SW480 (cell line): ENCODE measurements around the gene GPR25.

Experiments used
- DNase-seq: peaks from one replicate; pipeline ENCODE4 v3.0.0-alpha.2; 2016; ENCODE audit warnings: low spot score

Gene GPR25, protein sequence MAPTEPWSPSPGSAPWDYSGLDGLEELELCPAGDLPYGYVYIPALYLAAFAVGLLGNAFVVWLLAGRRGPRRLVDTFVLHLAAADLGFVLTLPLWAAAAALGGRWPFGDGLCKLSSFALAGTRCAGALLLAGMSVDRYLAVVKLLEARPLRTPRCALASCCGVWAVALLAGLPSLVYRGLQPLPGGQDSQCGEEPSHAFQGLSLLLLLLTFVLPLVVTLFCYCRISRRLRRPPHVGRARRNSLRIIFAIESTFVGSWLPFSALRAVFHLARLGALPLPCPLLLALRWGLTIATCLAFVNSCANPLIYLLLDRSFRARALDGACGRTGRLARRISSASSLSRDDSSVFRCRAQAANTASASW

DNA sequence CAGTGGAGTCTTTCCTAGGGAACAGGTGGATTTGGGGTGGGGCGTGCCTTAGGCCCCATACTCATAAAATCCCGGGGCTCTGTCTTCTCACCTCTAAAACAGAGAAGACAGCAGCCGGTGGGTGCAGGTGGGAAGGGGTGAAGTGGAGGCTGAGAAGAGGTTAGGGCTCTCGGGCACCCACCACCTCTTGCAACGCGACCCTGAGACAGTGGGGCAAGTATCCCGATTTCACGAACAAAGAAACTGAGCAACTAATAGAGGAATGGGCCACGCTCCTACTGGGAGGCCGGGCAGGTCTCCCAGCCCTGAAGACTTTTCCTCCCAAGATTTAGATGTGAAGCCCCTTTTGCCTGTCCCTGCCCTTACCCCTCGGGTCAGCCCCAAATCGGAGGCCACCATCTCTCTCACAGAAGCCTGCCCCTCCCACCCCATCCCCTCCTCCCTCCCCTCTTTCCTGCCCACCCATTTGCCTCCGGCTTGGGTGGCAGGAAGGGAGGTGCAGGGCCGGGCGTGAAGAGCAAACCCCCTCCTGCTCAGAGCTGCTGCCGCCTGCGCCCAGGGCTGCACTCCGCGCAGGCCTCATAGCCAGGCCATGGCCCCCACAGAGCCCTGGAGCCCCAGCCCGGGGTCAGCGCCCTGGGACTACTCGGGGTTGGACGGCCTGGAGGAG lies at the start of gene GPR25:
TSS of gene GPR25 (plus strand) at position 536 of the 670 bp plus-strand sequence. CDS start at position 593, 57 bp downstream.
- no peak for DNase-seq

- DNase-seq = no peak
Observed at GRCh38 chr1:200831091-200831490, 41.7 kb upstream of the GPR25 start.

DNA sequence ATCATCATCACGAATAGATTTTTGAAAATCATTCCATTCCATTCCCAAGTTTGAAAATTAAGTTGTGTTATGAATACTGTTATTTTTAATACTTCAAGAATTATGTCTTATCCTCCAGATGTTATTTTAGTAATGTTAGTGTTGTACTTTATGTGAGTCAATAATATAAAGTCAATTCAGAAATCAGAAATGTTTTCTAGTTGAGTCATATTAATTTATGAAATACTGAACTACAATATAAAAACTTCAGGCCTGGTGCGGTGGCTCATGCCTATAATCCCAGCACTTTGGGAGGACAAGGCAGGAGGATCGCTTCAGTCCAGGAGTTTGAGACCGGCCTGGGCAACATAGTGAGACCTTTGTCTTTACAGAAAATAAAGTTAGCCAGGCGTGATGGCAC lies 38.4 kb upstream of the GPR25 start:
- DNase-seq = no peak

DNA sequence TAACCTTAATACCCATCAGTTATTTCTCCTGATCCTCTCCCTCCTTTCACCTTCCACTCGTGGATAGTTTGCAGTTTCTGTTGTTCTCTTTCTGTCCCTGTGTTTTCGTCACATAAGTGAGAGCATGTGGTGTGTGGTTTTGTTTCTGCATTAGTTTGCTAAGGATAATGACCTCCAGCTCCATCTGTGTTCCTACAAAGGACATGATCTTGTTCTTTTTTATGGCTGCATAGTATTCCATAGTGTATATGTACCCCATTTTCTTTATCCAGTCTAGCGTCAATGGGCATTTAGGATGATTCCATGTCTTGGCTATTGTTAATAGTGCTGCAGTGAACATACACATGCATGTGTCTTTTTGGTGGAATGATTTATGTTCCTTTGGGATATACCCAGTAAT lies 36.6 kb upstream of the GPR25 start:
- DNase-seq = no peak

DNA sequence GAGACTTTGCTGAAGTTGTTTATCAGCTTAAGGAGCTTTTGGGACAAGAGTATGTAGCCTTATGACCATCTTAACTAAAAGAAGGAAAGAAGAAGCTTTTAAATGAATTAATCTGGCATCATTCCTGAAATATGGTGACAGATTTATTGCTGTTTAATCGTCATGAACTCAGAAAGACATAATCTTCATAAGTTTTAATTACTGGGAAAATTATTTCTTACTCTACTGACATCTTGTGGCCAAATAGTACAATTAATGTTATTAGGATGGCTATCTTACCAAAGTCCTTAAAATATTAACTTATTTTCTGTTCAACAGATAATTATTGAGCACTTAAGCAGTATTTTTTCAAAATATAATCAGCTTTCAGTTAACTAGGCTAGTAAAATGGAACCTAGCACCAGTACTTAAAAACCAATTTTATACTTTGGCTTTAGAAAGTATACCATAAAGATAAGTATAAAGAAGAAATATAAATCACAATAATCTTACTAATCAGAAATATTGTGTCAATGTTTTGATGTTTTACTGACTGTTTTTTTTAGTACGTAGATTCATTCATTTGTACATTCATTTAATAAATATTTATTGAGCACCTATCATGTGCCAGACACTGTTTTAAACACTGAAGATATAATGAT lies 34.7 kb upstream of the GPR25 start:
- DNase-seq = peak; percentile 33

- no peak for DNase-seq
Observed at GRCh38 chr1:200838676-200839445, 33.9 kb upstream of the GPR25 start.

DNA sequence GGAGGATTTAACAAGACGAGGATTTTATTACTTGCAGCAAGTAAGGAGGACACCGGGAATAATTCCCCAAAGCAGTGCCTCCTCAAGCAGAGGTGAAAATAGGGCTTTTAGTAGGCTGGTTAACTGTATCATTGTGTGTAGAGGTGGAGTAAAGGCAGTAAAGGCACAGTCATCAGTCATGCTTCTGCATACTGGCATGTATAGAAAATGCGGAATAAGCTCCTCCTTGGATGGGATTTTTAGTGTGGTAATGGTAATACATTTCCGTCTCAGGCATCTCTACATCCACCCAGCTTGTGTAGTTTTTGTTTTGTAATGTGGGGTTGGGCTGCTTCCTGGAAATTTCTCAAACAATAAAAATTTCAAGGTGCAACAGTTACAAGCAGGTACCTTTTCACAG lies 27.4 kb upstream of the GPR25 start:
- no peak for DNase-seq

DNA sequence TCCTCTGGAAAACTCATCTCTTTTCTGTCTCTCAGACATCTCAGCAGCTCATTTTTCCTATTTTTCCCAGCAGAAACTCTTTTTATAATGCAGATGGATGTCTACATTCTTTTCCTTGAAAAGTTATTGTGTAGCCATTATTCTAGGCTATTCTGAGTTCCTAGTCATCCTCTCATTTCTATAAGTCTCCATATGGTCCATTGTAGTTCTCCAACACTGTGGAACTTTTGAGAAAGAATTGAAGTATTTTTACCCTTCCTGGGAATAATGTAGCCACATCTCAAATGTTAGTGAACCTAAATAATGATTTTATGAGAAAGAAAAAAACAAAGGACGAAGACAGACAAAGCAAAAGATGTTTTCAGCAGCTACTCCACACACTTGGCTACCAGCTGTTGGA lies 26.4 kb upstream of the GPR25 start:
- no peak for DNase-seq

DNA sequence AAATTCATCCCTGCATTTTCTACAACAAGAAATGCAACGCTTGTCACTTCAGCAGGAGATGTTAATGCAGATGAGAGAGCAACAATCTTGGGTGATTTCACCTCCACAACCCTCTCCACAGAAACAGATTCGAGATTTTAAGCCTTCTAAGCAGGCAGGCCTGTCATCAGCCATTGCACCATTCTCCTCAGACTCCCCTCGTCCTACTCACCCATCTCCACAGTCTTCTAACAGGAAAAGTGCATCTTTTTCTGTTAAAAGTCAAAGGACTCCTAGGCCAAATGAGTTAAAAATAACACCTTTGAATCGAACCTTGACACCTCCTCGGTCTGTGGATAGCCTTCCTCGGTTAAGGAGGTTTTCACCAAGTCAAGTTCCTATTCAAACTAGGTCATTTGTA lies 23.4 kb upstream of the GPR25 start:
- no peak for DNase-seq

- DNase-seq = no peak
Observed at GRCh38 chr1:200850554-200850953, 22.2 kb upstream of the GPR25 start.

GRCh38 chr1:200856716-200857357 lies 15.9 kb upstream of the GPR25 start:
- no peak for DNase-seq

DNA sequence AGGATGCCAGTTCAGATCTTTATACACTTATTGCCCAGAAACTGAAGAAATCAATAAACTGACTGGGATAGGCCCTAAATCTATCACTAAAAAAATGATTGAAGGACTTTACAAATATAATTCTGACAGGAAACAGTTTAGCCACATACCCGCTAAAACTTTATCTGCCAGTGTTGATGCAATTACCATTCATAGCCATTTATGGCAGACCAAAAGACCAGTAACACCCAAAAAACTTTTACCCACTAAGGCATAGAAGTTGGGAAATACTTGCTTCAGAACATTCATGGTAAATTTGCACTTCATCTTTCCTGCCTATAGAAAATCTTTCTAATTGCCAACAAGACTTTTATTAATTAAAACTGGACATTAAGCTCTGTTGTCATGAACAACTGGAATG lies 15.0 kb upstream of the GPR25 start:
- DNase-seq = no peak

- no peak for DNase-seq
Observed at GRCh38 chr1:200861937-200862647, 10.7 kb upstream of the GPR25 start.

GRCh38 chr1:200862713-200863415 lies 9.9 kb upstream of the GPR25 start:
- DNase-seq = no peak

DNA sequence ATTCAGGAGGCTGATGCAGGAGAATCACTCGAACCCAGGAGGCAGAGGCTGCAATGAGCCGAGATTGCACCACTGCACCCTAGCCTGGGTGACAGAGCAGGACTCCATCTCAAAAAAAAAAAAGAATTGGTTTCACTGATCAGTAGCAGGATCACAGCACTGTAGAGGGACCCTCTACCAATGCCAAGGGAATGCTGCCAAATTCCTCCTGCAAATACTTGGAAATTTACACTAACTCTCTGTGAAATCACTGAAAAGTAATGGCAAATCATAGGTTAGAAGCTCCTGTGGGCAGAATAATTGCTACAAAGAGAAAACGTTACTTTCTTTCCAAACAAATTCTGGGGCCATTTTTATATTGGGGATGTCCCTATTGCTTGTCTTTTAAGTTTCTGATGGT lies 6.7 kb upstream of the GPR25 start:
- no peak for DNase-seq

- no peak for DNase-seq
Observed at GRCh38 chr1:200866521-200866920, 6.3 kb upstream of the GPR25 start.

DNA sequence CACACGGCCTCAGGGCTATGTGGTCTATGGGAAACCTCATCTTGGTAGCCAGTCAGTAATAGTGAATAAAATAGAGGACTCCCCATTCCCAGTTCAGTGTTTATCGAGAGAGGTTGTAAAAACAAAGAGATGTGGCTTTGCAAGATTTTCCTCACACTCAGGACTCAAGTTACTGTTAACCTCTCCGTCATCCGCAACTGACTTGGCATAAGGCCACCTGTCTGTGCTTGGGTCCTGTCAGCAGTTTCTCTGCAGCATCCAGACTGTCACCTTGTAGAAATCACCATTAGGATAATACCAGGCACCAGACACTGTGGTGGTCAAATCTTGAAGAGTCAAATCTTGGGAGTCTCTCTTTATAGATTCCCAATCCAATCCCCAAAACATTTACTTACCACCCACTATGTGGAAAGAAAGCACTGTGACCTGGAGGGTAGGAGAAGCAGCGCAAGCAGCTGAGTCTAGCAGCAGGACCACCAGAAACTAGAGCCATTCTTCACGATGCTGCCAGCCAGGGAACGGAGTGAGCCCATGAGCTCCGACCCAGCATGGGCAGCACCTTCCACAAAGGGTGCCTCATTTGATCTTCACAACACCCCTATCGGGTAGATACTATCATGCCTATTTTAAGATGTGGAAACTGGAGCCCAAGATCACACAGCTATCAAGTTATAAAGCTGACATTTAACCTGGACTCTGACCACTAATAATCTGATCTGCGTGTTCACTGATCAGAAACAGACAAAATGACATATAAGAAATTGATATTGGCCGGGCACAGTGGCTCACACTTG lies 5.6 kb upstream of the GPR25 start:
- no peak for DNase-seq

- no peak for DNase-seq
Observed at GRCh38 chr1:200869376-200869752, 3.4 kb upstream of the GPR25 start.

DNA sequence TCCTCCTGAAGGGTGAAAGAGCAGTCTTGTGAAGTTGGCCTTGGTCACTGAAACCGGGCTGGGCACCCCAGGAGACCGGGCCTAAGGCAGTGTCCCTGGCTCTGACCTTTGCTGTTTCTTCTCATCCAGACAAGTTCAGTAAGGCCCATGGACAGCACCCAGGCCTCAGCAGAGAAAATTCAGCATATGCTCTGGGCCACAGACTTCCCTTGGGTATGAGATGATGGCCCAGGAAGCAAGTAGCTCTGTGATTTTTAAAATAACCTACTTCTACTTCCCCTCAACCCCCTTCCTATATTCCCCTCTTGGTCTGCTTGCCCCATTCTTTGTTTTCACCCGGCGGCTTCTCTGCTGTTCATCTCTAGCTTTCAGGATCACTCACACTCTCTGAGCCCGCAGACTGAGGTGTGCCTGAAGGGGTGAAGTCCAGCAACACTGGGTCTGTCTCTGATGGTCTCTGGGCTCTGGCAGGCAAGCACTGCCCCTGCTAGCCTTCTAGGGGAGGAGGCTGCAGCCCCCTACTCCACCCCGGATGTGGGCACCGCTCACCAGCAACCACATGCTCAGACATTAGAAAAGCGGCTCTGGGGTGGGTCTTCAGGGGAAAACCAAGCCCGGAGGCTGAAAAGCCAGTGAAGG lies 2.9 kb upstream of the GPR25 start:
- DNase-seq = no peak
